Stimulated activated naive CD8-positive, alpha-beta T cell treated with anti-CD3 and anti-CD28 coated beads, Interleukin-15, Interleukin-2, amounts not matched to agents 100 U/mL and 50 U/mL, for 24 hours (primary cell): Measurements from ENCODE around the gene ELL.

ENCODE experiments used
- ATAC-seq: fragments of 150-1000 bp; cut with Tn5 transposase; one replicate; pipeline ENCODE4 v1.10.0; 2021
- DNase-seq: peaks from one replicate; pipeline ENCODE4 v3.0.0; 2021

Gene ELL

DNA sequence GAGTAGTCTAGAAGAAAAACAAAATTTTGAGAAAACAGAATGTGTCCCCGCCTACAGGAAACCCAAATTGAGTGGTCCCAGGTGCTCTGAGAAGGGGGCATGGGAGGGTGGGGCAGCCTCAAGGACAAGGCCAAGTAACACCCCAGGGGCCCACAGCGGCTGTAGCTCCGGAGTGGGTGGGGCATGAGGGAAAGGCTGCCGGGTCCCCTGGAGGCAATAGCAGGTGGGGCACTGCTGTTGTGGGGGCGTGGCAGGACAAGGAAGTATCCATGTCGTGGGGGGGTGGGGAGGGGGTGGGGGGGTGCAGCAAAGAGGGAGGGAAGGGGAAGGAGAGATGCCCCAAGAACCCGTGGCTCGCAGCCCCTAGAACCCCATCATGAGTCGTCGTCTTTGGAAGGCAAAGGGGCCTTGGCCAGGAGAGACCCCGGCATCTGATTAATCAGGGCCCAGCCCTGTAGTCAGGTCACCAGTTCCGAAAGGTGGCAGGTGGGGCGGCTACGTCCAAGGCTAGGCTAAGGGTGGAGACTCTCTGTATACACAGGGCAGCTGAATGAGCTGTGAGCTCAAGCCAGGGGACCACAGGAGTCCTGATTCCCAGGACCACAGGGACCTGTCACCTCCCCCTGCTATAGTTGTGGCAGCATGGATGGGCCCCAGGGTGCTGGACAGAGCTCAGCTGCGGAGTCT lies 76.5 kb downstream of the ELL start:
- no peak for DNase-seq
- ATAC-seq: no peak

DNA sequence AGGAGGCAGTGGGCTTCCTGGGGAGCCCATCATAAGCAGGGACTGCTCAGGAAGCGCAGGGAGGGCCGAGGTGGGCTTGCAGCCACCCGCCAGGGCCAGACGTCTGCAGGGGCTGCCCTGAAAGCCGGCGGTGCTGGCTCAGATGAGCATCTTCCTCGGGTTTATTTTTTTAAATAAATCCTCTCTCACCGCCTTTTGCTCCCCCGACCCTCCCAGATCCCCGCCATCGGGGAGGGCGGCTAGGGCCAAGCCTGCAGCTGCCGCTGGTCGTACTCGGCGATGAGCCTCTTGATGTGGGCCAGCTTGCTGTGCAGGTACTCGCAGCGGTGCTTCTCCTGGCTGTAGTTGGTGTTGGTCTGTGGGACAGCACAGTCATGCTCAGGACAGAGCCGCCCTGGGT lies 77.4 kb downstream of the ELL start:
- ATAC-seq: no peak
- no peak for DNase-seq

DNA sequence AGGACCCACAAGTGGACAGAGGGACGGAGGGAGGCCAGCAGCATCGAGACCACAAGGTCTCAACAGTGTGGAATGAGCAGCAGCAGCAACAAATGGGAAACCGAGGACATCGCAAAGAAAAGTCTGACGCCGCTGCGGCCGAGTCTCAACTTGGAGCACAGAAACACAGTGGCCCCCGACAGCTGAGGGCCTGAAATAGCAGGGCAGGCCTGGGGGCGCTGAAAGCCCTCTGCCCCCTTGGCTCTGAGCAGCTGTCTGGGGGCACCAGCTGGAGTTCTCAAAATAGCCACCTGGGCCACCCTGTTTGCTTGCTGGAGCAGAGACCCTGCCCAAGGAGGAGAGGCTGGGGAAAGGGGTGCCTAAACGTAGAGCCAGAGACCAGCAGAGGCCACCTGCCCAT lies 78.0 kb downstream of the ELL start:
- ATAC-seq (no peak), DNase-seq (no peak)

DNA sequence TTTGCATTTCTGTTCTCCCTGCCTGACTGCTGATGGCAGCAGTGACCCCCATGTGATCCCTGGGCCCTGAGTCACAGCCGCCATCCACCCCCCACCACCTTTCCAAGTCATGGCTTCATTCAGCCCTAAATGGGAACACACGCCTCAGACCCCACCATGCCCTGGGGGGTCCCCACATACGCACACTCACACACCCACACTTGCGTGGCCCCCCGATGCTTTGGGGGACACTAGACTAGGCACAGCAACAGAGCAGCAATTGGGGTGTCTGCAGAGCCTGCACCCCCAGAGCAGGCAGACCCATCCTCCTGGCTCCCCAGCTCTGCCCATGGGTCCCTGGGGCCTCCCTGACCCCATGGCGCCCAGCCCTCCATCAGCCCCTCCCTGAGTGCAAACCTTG lies 78.5 kb downstream of the ELL start:
- ATAC-seq (no peak), DNase-seq (no peak)

DNA sequence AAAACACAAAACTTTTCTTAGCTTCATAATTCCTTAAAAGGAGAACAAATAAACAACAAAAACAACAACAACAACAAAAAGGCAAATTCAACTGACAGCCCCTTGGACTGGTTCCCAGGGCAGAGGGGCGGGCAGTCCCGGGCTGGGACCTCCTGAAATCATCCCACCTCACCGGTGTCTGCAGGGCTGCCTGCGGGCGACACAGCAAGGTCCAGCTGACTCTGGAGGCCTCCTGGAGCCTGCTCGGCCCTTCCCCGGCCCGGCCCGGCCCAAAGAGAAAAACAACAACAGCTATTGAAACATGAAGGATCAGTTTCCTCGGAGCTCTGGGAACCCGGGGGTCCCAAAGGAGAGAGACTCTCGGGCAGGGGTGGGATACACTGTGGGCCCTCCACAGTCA lies 78.9 kb downstream of the ELL start:
- ATAC-seq: no peak

DNA sequence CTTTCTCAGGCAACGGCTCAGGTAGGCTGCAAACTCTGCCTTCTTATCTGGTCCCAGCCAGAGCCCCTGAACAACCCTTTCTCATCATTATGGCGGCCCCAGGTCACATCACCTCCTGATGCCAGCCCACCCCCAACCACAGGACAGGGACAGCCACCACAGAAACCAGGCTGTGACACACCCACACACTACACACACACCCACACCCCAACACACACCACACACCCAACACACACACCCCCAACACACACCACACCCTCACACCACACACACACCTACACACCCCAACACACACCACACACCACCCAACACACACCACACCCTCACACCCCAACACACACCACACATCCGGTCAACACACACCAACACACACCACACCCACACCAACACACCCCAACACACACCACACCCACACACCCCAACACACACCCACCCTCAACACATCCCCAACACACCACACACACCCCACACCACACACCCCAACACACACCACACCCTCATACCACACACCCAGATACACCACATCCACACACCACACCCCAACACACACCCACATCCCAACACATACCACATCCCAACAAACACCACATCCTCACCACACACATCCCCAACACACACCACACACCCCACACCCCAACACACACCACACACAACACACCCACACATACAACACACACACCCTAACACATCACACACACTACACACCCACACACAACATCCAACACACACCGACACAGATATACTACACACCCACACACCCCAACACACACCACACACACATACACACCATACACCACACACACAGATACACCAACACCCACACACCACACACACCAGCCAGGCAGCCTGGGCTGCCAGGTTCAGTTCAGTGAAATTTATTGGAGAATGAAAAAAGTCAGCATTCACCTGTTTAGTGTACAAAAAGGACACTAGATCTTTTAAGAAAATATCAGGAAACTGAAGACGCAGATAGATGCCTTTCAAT lies 79.8 kb downstream of the ELL start:
- no peak for ATAC-seq

More for the DNA sequence above, 78.9 kb downstream of the ELL start:
- no peak for DNase-seq

DNA sequence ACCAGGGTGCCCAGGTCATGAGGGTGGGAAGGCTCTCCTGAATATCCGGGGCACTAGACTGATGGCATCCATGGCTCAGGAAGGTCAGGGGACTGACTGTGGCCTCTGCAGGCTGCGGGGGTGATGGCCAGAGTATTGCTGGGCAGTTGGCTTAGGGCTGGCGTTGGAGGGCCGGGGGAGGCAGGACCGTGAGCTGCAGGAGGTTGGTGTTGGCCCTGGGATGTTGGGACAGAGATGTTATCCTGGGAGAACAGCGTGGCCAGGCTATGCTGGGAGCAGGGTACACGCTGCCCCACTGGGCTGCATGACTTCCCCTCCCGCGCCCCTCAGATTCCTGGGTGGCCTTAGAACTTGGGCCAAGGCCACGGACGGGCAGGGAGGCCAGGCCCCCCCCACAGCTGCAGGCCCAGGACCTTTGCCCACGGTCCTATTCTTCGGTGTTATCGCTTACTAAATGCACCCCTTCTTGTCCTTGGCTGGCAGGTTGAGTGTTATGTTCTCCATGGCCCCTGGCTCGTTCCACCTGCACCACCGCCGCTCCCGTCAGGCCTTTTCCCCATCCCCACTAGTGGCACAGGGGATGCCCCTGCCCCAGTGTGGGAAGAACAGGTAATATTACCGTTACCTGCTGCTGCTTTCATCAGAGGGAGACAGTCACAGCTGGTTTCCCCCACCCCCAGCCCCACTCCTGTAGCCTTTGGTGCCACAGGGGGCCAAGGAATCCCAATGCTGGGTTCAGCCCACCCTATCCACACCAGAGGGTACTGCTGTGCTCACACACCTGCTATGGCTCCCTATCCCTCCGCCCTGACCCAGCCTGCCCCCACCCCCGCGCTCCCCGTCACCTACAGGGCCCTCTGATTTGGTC lies 80.7 kb downstream of the ELL start:
- no peak for DNase-seq
- ATAC-seq: no peak

More for the DNA sequence above, 79.8 kb downstream of the ELL start:
- DNase-seq: no peak

DNA sequence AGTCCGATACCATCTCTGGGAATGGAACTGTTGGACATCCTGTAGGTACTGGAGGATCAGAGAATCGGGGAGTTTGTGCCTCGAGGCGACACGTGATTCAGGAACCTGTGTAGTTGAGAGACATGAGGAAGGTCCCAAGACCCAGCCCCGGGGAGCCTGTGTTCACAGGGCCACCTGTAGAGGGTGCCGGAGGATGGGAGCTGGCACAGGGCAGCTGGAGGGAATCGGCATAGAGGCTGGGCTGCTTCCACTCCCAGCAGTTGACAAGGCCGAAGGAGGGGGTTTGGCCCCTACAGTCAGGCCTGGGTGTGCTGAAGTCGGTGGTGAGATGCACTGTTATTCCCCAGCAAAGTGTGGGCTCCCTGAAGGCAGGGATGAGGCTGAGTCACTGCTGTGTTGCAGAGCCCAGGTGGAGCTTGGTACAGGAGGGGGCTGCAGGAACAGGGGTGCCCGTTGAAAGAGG lies 81.4 kb downstream of the ELL start:
- ATAC-seq (no peak), DNase-seq (peak; percentile 57)

DNA sequence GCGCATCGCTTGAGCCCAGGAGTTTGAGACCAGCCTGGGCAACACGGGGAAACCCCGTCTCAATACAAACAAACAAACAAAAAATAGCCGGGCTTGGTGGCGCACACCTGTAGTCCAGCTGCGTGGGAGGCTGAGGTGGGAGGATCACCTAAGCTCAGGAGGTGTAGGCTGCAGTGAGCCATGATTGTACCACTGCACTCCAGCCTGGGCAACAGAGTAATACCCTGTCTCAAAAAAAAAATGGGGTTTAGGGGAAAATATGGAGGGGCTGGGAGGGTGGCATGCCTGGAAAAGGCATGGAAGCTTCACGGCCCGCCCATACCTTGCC lies 82.0 kb downstream of the ELL start:
- DNase-seq: no peak
- no peak for ATAC-seq

DNA sequence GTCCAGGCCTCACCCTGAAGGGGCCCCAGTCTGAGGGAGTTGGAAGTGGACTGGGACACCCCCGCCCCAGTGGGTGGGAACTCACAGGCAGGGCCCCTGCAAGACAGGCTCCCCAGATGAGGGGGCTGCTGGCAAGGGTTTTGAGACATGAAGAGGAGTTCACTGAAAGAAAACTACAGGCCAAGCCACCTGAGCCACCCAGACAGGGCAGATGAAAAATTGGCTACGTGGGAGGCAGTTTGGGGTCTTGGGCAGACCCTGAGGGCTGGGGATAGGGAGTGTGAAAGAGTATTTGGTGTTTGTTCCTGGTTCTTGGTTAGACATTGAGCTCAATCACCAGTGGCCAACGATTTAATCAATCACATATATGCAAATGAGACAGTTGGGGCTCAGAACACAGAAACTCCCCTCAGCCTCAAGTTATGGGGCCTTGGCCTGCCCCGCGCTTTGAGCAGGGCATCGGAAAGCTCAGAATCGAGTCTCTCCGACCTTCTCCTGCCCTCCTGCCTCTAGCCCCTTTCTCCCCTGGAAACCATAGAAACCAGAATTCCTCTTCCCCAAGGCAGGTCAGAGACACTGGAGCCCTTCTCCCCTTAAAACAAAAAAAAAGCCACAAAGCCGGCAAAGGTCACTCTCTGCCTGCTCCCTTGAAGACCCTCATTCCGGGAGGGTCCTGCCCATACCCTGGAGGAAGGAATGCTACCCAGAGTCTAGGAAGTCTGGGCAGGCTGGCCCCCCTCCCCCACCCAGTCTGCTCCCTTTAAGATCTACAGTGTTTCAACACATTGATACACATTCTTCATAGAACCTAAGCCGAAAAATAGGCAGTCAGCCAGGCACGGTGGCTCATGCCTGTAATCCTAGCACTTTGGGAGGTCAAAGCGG lies 82.6 kb downstream of the ELL start:
- no peak for DNase-seq
- ATAC-seq: no peak

DNA sequence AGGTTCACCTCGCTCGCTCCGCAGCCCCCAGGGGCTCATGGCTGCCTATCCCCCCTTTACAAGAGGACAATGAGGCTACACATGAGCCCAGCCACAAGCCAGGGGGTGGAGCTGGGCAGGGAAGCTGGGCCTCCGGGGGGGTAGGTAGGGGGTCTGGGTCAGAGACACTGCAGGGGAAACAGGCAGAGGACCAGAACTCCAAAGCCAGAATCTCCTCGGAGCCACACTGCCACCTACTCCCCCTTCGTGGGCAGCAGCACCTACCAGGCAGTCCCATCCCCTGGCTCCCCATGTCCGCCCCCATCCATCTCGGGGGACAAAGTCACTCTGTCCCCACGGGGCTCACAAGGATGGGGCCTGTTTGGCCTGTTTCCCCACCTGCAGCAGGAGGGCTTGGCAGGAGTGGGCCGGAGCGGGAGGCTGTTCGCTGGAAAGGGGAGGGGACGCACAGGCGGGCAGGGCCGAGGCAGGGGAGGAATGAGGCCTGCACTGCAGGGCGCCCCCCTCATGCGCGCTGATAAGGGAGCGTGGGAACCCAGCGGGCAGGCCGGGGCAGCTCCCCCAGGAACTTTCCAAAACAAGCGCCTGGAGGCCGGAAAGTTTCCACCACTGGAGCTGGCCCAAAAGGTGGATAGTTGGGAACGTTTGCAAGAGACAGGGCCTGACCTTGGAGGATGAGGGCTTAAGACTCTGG lies 83.4 kb downstream of the ELL start:
- no peak for DNase-seq
- ATAC-seq: no peak

DNA sequence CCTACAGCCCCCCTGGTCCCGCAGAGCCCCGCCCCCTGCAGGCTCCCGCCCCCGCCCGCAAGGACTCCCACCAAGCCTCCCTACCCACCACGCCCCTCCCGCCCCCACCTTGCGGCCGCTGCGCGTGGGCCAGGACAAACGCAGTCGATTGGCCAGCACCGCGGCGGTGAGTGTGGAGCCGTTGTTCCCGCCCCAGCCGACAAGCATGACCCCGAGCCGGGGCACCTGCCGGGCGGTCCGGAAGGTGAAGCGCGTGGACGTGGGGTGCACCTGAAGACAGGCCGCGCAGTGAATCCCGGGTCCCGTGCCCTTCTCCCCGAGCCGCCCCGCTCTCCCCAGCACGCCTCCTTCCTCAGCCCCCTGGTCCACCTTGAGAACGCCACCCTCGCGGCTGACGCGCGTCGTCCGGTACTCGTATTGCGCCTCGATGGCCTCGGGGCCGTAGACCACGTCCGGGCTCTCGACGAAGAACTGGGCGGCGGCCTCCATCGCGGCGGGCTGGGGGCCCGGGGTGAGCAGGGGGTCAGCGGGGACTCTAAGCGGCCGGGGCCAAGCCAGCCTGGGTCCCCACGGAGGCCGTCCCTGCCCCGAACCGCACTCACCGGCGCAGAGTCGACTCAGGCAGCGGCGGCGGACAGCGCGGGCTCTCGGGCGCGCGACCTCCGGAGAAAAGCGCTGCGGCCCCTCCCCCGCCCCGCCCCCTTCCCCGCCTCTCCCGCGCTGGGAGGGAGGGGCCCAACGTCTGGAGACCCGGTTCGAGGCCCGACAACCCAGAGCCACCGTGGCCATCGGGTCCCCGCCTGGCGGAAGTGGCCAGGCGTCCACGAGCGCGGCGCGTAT lies 84.2 kb downstream of the ELL start, which contains the start of gene ISYNA1:
TSS of gene ISYNA1 (minus strand) at position 643 of the 840 bp plus-strand sequence. CDS start at position 489, 154 bp downstream.
- DNase-seq (peak; percentile 62), ATAC-seq (peak; percentile 2)

DNA sequence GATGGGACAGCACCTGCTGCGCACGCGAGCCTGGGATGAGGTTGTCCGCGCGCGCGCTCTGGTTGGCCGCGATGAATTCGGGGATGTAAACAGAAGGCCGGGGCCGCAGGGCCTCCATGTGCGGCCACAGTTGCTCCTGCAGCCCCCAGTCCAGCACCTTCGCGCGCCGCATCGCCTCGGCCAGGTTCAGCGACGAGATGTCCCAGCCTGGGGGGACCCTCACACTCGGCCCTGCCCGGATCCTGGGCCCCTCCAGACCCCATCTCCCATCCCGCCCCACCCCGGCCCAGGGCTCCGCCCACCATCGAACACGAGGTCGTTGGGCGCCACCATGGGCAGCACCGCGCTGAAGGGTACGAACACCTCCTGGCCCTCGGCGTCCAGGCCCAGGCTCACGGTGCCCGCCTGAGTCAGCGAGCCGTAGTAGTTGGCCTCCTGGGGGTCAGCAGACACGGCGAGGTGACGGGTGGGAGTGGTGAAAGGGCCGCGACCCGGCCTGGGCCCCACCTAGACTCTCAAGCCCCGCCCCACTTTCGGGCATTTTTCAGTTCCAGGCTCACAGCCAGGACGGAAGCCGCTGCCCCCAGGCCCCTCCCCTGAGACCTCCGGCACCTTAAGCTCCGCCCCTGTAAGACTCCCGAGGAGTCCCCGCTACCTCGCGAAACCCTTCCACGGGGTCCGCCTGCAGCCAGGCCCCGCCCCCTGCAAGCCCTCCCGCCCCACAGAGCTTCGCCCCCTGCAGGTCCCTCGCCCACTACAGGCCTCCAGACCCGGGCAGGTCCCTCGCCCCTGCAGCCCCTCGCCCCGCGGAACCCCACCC lies 85.0 kb downstream of the ELL start:
- ATAC-seq (peak; percentile 72), DNase-seq (peak; percentile 86)

DNA sequence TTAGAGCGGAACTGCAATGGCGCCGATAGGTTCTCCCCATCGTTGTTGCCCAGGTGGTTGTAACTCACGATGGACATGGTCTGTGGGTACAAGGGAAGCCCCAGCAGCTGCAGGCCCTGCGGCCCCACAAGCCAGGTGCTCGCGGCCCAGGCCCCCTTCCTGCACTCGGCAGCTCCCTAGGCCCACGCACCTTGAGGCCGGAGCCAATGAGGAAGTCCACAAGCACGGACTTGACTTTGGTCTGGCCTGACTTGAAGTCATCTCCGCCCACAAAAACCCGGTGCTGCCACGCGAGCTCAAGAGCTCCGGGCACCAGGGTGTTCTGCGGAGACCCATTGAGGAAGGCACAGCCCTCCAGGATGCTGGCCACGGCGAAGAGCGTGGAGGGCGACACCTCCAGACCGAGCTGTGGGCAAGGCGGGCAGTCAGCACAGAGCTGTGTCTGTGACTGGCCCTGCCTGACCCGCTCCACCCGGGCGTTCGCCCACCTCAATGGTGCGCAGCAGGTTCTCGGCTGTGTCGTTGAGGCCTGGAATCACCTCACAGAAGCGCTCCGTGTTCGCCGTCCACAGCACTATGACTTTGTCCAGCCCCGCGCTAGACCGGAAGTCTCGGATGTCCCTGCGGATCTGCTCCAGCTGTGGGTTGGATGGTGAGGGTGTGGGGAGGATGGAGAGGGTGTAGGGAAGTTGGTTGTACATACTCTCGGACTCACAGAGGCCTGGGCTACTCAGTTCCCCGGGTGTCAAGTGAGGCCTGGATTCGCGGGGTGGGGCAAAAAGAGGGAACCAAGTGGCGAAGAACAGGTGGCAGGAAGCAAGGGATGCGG lies 85.8 kb downstream of the ELL start:
- ATAC-seq: no peak
- DNase-seq: no peak

DNA sequence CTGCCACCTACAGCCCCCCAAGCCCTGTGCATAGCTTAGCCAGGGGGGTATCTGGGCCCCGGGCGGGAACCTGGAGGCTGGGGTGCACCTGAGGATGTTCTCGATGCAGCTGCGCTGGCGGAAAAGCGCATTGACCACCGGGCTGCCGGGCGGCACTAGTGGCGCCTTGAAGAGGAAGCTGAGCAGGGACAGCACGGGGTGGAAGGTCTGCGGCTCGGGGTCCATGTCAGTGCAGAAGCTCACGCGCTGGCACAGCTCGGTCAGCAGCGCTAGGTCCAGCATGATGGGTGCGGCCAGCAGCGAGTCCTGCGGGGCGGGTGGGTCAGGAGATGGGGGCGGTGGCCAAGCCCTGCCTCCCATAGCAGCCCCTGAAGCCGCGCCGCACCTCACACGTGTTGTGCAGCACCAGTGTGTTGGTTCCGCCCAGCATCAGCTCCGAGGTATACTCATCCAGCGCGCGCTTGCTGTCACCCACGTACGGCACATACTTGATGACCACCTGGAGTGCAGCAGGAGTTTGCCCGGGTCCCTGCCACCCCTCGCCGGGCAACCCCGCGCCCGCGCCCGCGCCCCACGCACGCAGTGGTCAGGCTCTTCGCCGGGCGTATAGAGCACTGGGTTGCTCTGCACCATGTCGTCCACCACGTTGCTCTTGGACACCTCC lies 86.6 kb downstream of the ELL start:
- DNase-seq (no peak), ATAC-seq (no peak)

DNA sequence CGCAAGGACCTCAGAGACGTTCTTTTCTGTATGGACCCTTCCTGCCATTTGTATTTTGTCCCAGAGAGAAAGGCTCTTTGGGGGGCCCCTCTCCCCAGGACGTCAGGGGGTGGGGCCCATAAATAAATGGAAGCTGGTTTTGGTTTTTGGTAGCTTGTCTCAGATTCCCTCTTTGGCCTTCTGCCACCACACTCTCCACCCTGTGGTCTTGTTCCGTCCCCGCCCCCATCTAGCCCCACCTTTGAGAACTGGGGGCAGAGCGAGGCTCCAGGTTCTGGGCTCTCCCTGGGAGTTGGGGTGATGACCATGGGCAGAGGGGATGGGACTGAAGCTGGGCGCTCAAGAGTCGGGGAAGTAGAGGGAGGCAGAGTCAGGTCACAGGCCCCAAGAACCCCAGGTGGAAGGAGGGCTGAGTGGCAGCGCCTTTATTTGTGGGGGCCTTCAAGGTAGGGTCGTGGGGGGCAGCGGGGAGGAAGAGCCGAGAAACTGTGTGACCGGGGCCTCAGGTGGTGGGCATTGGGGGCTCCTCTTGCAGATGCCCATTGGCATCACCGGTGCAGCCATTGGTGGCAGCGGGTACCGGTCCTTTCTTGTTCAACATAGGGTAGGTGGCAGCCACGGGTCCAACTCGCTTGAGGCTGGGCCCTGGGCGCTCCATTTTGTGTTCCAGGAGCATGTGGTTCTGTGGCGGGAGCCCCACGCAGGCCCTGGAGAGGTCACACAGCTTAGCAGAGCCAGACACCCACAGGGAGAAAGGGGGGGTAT lies 87.3 kb downstream of the ELL start:
- DNase-seq (no peak), ATAC-seq (no peak)
